Measurements from ENCODE around the gene SYK. TPM values are rescaled to one million over a fixed set of nuclear protein-coding genes. Genes with fewer than 3 reads are reported as not detected.

SYK gene
- total and polyA plus RNA-seq, 2 of the 13 experiments (the other 11 are each of a cell fraction or from before 2014, with no cell fraction given), result not detected

DNA sequence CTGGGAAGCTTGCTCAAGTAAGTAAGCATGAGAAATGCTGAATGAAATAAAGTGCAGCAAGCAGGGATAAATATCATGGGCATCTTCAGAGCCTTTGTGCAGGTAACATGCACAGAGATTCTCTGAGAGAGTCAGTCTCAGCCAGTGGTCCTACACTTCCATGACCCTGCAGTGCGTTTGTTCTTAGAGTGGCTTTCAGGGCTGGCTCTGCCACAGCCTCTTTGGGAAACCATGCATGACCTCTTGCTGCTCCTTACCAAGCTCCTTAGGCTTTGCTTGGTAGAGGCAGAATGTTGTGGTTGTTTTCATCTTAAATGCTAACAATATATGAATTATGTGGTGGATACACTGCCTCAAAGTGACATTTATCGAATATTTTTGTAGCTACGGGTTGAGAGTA, 5.4 kb downstream of the SYK start:
- no peaks in the 10 kb centered on the region for H3K4me1 ChIP-seq (ENCODE audit: insufficient read depth, low read length)
- intact Hi-C loops (cut with micrococcal nuclease; ENCODE audit: unreplicated experiment), result no loop called here

More for the DNA sequence above, 5.4 kb downstream of the SYK start:
- no TSS peak for BruUV-seq (replicated peaks)
- H3K9ac ChIP-seq (ENCODE audit: insufficient read depth, low read depth, low read length), result no peak overlapping the region
- H2AFZ ChIP-seq (ENCODE audit: low read length), result no peak overlapping the region
- ChIA-PET CTCF (ENCODE audit: low intra/inter-chr PET ratio, low total read pairs) (no interaction called here), POLR2A (no interaction called here)
- ATAC-seq (no peak), DNase-seq (ENCODE audit: low spot score) (no peak), FAIRE-seq (no peak)
- H4K20me1 ChIP-seq (ENCODE audit: insufficient read depth, low read length), result no peaks in the 10 kb centered on the region
- no peak overlapping the region for H3K4me2 ChIP-seq (ENCODE audit: low read depth, low read length)
- 13% methylated on average over 3 of the region's 3 CpGs for WGBS (ENCODE audit: low lambda C conversion rate)
- H3K27me3 ChIP-seq (ENCODE audit: control insufficient read depth in 1 of 2, insufficient read depth in 2 of 2, low read length in 2 of 2), result peaks cover 0 to 28% of the 10 kb centered on the region in 2 experiments; a peak in 2 of 5 replicates
- H3K9me3 ChIP-seq (ENCODE audit: low read length), result no peaks in the 10 kb centered on the region
- H3K36me3 ChIP-seq (replicated peaks in 1 of 2; ENCODE audit: control insufficient read depth in 1 of 2, insufficient read depth in 2 of 2, low read length in 2 of 2), result no peaks in the 10 kb centered on the region
- no peaks in the 10 kb centered on the region for H3K79me2 ChIP-seq (ENCODE audit: insufficient read depth, low read length)
- H3K27ac ChIP-seq (ENCODE audit: extremely low read length, insufficient read depth, low read length), result no peak overlapping the region
- in situ Hi-C loops (cut with HindIII; ENCODE audit: extremely low pct_ligation_motif_present, low pct_unique_long_range_greater_than_20kb), result no loop called here
- TF ChIP-seq HNRNPLL (IDR thresholded peaks at IDR 0.05; ENCODE audit: low read depth, low read length, poor library complexity, severe bottlenecking) (no peak), ZNF724P (CRISPR knock-in tag; IDR thresholded peaks at IDR 0.05; ENCODE audit: borderline replicate concordance) (no peak), AFF4 (CRISPR knock-in tag; IDR thresholded peaks at IDR 0.05) (no peak), HCFC1 (IDR thresholded peaks at IDR 0.05; ENCODE audit: low read depth, low read length) (no peak), ZNF432 (CRISPR knock-in tag; IDR thresholded peaks at IDR 0.05; ENCODE audit: borderline replicate concordance) (no peak), PCBP1 (IDR thresholded peaks at IDR 0.05; ENCODE audit: borderline replicate concordance, low read depth, low read length) (no peak), RCOR2 (CRISPR knock-in tag; IDR thresholded peaks at IDR 0.05) (no peak)
- TF ChIP-seq, protein P1, sequence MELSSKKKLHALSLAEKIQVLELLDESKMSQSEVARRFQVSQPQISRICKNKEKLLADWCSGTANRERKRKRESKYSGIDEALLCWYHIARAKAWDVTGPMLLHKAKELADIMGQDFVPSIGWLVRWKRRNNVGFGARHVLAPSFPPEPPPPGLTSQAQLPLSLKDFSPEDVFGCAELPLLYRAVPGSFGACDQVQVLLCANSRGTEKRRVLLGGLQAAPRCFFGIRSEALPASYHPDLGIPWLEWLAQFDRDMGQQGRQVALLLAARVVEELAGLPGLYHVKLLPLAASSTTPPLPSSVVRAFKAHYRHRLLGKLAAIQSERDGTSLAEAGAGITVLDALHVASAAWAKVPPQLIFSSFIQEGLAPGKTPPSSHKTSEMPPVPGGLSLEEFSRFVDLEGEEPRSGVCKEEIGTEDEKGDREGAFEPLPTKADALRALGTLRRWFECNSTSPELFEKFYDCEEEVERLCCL (CRISPR knock-in tag; IDR thresholded peaks at IDR 0.05; ENCODE audit: borderline replicate concordance), result no peak
- TF ChIP-seq, protein P2, sequence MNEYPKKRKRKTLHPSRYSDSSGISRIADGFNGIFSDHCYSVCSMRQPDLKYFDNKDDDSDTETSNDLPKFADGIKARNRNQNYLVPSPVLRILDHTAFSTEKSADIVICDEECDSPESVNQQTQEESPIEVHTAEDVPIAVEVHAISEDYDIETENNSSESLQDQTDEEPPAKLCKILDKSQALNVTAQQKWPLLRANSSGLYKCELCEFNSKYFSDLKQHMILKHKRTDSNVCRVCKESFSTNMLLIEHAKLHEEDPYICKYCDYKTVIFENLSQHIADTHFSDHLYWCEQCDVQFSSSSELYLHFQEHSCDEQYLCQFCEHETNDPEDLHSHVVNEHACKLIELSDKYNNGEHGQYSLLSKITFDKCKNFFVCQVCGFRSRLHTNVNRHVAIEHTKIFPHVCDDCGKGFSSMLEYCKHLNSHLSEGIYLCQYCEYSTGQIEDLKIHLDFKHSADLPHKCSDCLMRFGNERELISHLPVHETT (CRISPR knock-in tag; conservative IDR thresholded peaks at IDR 0.05), result no peak
- TF ChIP-seq, protein P3, sequence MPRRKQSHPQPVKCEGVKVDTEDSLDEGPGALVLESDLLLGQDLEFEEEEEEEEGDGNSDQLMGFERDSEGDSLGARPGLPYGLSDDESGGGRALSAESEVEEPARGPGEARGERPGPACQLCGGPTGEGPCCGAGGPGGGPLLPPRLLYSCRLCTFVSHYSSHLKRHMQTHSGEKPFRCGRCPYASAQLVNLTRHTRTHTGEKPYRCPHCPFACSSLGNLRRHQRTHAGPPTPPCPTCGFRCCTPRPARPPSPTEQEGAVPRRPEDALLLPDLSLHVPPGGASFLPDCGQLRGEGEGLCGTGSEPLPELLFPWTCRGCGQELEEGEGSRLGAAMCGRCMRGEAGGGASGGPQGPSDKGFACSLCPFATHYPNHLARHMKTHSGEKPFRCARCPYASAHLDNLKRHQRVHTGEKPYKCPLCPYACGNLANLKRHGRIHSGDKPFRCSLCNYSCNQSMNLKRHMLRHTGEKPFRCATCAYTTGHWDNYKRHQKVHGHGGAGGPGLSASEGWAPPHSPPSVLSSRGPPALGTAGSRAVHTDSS (CRISPR knock-in tag; conservative IDR thresholded peaks at IDR 0.05), result no peak
- H3K4me3 ChIP-seq (replicated peaks in 1 of 3; ENCODE audit: insufficient read depth in 1 of 3, low read depth in 2 of 3, low read length in 3 of 3), result no peak overlapping the region
